ENCODE measurements around the gene CHMP6.

CHMP6 gene

DNA sequence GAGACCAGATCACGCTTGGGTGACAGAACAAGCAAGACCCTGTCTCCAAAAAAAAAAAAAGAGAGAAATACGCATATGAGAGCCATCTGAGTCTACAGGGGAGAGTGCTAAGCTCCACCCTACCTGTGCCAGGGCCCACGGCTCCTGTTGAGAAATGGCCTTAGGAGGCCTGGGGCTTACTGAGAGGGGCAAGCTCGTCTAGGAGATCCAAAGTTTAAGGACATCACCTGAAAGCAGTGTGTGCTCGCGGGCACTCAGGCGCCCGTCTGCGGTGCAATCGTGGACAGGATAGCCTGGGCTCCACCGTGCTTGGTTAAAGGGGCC is 28.8 kb downstream of the CHMP6 start:
- TF ChIP-seq, protein P1, sequence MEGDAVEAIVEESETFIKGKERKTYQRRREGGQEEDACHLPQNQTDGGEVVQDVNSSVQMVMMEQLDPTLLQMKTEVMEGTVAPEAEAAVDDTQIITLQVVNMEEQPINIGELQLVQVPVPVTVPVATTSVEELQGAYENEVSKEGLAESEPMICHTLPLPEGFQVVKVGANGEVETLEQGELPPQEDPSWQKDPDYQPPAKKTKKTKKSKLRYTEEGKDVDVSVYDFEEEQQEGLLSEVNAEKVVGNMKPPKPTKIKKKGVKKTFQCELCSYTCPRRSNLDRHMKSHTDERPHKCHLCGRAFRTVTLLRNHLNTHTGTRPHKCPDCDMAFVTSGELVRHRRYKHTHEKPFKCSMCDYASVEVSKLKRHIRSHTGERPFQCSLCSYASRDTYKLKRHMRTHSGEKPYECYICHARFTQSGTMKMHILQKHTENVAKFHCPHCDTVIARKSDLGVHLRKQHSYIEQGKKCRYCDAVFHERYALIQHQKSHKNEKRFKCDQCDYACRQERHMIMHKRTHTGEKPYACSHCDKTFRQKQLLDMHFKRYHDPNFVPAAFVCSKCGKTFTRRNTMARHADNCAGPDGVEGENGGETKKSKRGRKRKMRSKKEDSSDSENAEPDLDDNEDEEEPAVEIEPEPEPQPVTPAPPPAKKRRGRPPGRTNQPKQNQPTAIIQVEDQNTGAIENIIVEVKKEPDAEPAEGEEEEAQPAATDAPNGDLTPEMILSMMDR (IDR thresholded peaks at IDR 0.05; ENCODE audit: extremely low read depth, missing control alignments) = no peak
- DNase-seq (ENCODE audit: low spot score) = no peak

DNA sequence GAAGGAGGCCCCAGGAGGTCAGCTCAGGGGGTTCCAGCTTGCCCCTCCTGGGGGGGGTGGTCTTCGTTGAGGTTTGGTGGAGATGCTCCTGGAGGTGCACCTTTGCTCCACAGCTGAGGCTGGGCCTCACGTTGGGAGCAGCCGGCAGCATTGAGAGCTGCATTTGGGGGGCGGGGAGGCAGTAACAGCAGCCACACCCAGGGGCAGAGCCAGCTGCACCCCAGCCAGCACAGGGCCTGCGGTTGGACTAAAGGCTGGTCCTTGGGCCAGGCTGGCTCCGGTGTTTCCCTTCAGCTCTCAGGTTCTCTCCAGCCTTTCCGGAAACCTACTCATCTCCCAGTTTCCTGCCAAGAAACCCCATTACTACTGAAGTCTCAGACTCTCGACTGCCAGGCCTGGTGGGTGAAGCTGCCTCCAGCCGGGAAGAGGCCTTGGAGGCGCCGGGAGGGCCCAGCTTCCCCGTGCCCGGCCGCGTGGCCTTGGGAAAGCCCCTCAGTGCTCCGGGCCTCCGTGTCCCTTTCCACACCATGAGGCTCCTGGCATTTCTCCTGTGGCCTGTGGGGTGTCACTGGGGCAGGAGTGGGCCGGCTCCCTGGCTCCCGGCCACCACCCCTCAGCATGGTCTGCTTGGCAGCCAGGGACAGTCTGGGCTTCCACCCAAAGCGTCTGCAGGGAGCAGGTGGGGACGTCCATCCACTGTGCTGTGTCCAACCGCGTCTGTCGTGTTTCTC is 29.3 kb downstream of the CHMP6 start:
- TF ChIP-seq, protein P1 (IDR thresholded peaks at IDR 0.05; ENCODE audit: extremely low read depth, missing control alignments) = no peak
- no peak for DNase-seq (ENCODE audit: low spot score)

DNA sequence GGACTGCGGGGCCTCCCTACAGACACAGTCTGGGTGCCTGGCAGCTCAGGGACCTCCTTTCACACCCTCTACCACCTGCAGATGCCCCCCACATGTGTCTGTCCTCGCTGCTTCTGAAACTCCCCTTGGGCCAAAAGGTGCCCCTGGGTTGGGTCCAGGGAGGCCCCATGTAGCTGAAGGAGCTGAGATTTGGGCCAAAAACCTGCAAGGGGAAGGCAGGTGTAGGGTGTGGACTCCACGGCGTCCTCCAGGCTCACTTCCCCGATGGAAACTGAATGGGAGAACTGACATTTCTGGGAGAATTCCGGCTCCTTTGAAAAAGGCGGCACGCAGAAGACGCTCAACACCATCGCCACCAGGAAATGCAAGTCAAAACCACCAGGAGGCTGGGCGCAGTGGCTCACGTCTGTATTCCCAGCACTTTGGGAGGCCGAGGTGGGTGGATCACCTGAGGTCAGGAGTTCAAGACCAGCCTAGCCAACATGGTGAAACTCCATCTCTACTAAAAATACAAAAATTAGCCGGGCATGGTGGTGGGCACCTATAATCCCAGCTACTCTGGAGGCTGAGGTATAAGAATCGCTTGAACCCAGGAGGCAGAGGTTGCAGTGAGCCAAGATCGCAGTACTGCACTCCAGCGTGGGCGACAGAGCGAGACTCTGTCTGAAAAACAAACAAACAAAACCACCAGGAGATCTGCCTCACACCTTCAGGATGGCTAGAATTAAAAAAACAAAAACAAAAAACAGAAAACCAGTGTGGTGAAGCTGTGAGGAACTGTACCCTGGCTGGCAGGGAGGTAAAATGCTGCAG is 30.1 kb downstream of the CHMP6 start:
- DNase-seq (ENCODE audit: low spot score) = no peak
- TF ChIP-seq, protein P1 (IDR thresholded peaks at IDR 0.05; ENCODE audit: extremely low read depth, missing control alignments) = no peak

DNA sequence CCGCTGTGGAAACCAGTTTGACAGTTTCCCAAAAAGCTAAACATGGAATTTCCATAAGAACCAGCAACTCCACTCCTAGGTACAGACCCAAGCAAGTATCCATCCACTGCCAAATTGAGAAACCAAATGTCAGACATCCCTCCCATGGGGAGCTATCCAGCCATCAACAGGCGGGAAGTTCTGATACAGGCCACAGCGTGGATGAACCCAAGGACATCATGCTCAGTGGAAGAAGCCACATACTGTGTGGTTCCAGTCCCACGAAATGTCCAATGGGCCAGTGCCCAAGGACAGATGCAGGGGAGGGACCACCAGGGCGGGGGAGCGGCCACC is 30.7 kb downstream of the CHMP6 start:
- DNase-seq (ENCODE audit: low spot score) = no peak
- TF ChIP-seq, protein P1 (IDR thresholded peaks at IDR 0.05; ENCODE audit: extremely low read depth, missing control alignments) = no peak

DNA sequence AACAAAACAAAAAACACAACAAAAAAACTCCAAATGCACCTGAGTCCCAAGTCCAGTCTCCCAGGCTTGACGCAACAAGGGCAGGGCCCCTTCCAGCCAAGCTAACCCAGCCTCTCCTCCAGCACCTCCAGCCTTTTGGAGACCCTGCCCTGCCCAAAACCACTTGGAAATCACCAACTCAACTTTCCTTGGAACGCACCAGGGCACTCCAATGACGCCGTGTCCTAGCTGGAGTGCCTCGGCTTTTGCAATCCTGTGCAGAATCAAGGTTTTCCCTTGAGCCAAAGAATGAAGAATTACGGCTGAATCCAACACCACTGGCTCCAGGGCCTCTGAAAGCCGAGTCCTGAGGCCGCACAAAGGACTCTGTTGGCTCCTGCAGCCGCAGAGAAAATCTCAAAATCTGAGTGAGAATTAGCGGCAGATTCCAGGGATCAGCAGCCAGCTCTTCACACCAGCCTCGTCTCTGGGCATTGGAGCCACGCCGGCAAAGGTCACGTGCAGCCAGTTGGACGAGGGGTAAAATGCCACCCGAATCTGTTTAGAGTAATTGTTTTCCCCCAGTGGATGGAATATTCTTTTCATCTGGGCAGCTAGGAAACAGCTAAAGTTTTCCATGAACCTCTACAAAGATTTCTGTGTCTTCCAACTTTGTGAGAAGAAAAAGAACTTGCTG is 33.6 kb downstream of the CHMP6 start:
- DNase-seq (ENCODE audit: low spot score) = no peak
- TF ChIP-seq, protein P1 (IDR thresholded peaks at IDR 0.05; ENCODE audit: extremely low read depth, missing control alignments) = no peak

DNA sequence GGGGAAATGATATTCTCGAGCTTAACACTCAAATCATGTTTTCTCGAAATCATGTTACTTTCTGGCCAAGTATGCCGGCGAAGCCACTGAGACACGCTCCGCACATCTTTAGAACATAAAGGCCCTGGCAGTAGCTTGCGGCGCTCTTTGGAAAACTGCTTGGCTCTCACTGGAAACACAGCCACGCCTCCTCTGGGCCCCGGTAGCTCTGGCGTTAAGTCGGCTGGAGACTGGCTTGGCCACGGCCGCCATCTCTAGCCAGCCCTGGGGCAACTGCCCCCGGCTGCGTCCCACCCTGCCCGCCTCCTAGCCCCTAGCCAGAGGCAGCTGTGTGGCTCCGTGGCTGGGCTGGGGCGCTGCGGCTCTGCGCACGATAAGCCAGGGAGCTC is 34.1 kb downstream of the CHMP6 start:
- no peak for DNase-seq (ENCODE audit: low spot score)
- TF ChIP-seq, protein P1 (IDR thresholded peaks at IDR 0.05; ENCODE audit: extremely low read depth, missing control alignments) = no peak

Data from GM20000 (cell line).